ENCODE data around the gene RAB11FIP4. TPM values are rescaled to one million over a fixed set of nuclear protein-coding genes. Genes with fewer than 3 reads are reported as not detected.

The RAB11FIP4 gene
- total and polyA plus RNA-seq, 10 of the 15 experiments (the other 5 are each of a cell fraction or from before 2014, with no cell fraction given) = 1.4 to 27.0 (median 17.6) TPM

- TF ChIP-seq SMAD5 (IDR thresholded peaks at IDR 0.05; ENCODE audit: low read depth) = no peak
These were observed 102.2 kb downstream of the RAB11FIP4 start (continued) for GRCh38 chr17:31493656-31494155.

GRCh38 chr17:31494259-31495021 is 103.0 kb downstream of the RAB11FIP4 start:
- no peaks in the 10 kb centered on the region for H4K20me1 ChIP-seq (ENCODE audit: control insufficient read depth, insufficient read depth)
- H3K27me3 ChIP-seq (replicated peaks in 1 of 2; ENCODE audit: control insufficient read depth in 2 of 2, insufficient read depth in 2 of 2, low read length in 1 of 2) = no peaks in the 10 kb centered on the region
- peak; percentile 69 for ATAC-seq
- FAIRE-seq = peak; percentile 96
- H3K27ac ChIP-seq (ENCODE audit: control insufficient read depth, insufficient read depth) = peak overlapping the region; percentile 92
- peak; percentile 83 for DNase-seq (ENCODE audit: low read depth, low spot score)
- H2AFZ ChIP-seq (ENCODE audit: control insufficient read depth, low read depth, low read length) = no peak overlapping the region
- intact Hi-C loops (cut with micrococcal nuclease; ENCODE audit: unreplicated experiment) = loop anchor here (5.0 kb wide), 1 partner anchor 43 kb away; no protein-coding TSS in a partner anchor
- H3K36me3 ChIP-seq (ENCODE audit: control insufficient read depth in 2 of 2, insufficient read depth in 2 of 2, low read length in 1 of 2) = no peaks in the 10 kb centered on the region; a peak in 1 of 4 replicates
- H3K4me1 ChIP-seq (ENCODE audit: control insufficient read depth, insufficient read depth, low read length) = peaks cover 65% of the 10 kb centered on the region
- CTCF ChIA-PET = interaction anchor here (0.9 to 4.4 kb wide), 11 partner anchors 12 to 348 kb away, joined by 3 to 19 read pairs (median 5); no protein-coding TSS in a partner anchor
- POLR2A ChIA-PET = interaction anchor here (0.7 to 3.4 kb wide), 5 partner anchors 16 to 175 kb away, joined by 4 to 28 read pairs (median 8); no protein-coding TSS in a partner anchor
- in situ Hi-C loops (cut with MboI) = no loop called here
- no peaks in the 10 kb centered on the region for H3K9me3 ChIP-seq (replicated peaks; ENCODE audit: control insufficient read depth, insufficient read depth, low read length)
- peak overlapping the region; percentile 56; the same call in 1 of the 2 replicates for H3K4me3 ChIP-seq
- H3K4me2 ChIP-seq (ENCODE audit: control insufficient read depth, insufficient read depth) = peak overlapping the region; percentile 84
- SMC1A ChIA-PET (ENCODE audit: uncharacterized antibody, unreplicated experiment) = interaction anchor here (1.0 to 6.2 kb wide), 10 partner anchors 9 to 176 kb away, joined by 3 to 60 read pairs (median 6); no protein-coding TSS in a partner anchor
- peaks cover 23% of the 10 kb centered on the region for H3K79me2 ChIP-seq (ENCODE audit: control insufficient read depth, insufficient read depth, low read length)
- peak overlapping the region; percentile 70 for H3K9ac ChIP-seq (ENCODE audit: control insufficient read depth, insufficient read depth, low read length)
- WGBS (ENCODE audit: insufficient coverage, insufficient replicate concordance, low lambda C conversion rate, missing lambda C conversion rate) = 11% methylated on average over 12 of the region's 12 CpGs
- RAD21 ChIA-PET (ENCODE audit: unreplicated experiment) = interaction anchor here (0.8 to 5.0 kb wide), 9 partner anchors 11 to 56 kb away, joined by 3 to 61 read pairs (median 5); no protein-coding TSS in a partner anchor
- BruUV-seq (replicated peaks) = TSS peak; percentile 22
- TF ChIP-seq ZSCAN29 (IDR thresholded peaks at IDR 0.05) (no peak), NFIC (IDR thresholded peaks at IDR 0.05; ENCODE audit: low read depth, low read length) (no peak), BCL11A (IDR thresholded peaks at IDR 0.05; ENCODE audit: low read depth, low read length) (no peak), IRF4 (IDR thresholded peaks at IDR 0.05; ENCODE audit: low read depth, low read length) (no peak), NRF1 (conservative IDR thresholded peaks at IDR 0.05; ENCODE audit: low read depth, low read length) (no peak), PAX8 (IDR thresholded peaks at IDR 0.05) (no peak), SREBF1 (IDR thresholded peaks at IDR 0.05; ENCODE audit: low read length) (peak; percentile 48), CHD4 (IDR thresholded peaks at IDR 0.05) (no peak), MTA3 (IDR thresholded peaks at IDR 0.05; ENCODE audit: borderline replicate concordance, low read length) (no peak), SKIL (IDR thresholded peaks at IDR 0.05; ENCODE audit: low read depth, poor library complexity, severe bottlenecking) (peak; percentile 55), RBBP5 (conservative IDR thresholded peaks at IDR 0.05) (no peak), HDAC2 (IDR thresholded peaks at IDR 0.05) (no peak), MEF2A (IDR thresholded peaks at IDR 0.05; ENCODE audit: insufficient read depth, low read depth, low read length) (no peak), HCFC1 (IDR thresholded peaks at IDR 0.05; ENCODE audit: low read length) (no peak), ZBTB33 (IDR thresholded peaks at IDR 0.05) (no peak), BRCA1 (IDR thresholded peaks at IDR 0.05; ENCODE audit: low read depth, low read length) (no peak), NR2F1 (conservative IDR thresholded peaks at IDR 0.05) (no peak; the same call in 1 of the 2 replicates), TCF12 (IDR thresholded peaks at IDR 0.05; ENCODE audit: low read depth, low read length) (no peak), HDGF (IDR thresholded peaks at IDR 0.05) (no peak), ZNF274 (IDR thresholded peaks at IDR 0.05; ENCODE audit: insufficient read depth, insufficient read length) (no peak)
